Fibroblast of gingiva (primary cell): ENCODE measurements around the gene PDE4D.
A peak's percentile ranks its signal among the peaks of the same experiment; 100 is the strongest.
"Not testable (repeated sequence)": the region's sequence is repeated elsewhere in the genome, so short reads cannot be mapped to it uniquely, and the experiment has no call there.

Experiments
- DNase-seq: peaks from one replicate; pipeline ENCODE4 v3.0.0-alpha.2; 2011; ENCODE audit warnings: low read depth

PDE4D gene

GRCh38 chr5:59583151-59583809 is 310.2 kb downstream of the PDE4D start:
- DNase-seq = no peak

- no peak for DNase-seq
Observed at GRCh38 chr5:59582746-59583145, 310.8 kb downstream of the PDE4D start.

- DNase-seq = no peak
Observed at GRCh38 chr5:59579824-59580167, 313.7 kb downstream of the PDE4D start.

- DNase-seq = no peak
Observed at GRCh38 chr5:59579101-59579823, 314.3 kb downstream of the PDE4D start.

- DNase-seq = no peak
Observed at GRCh38 chr5:59577485-59577884, 316.0 kb downstream of the PDE4D start.

GRCh38 chr5:59575648-59576445 is 317.7 kb downstream of the PDE4D start:
- DNase-seq = no peak

GRCh38 chr5:59573509-59573908 is 320.0 kb downstream of the PDE4D start:
- not testable (repeated sequence) for DNase-seq

GRCh38 chr5:59571067-59571466 is 322.5 kb downstream of the PDE4D start:
- DNase-seq = no peak

- DNase-seq = no peak
Observed at GRCh38 chr5:59569608-59570334, 323.8 kb downstream of the PDE4D start.

- DNase-seq = no peak
Observed at GRCh38 chr5:59569158-59569557, 324.4 kb downstream of the PDE4D start.

GRCh38 chr5:59568161-59568560 is 325.4 kb downstream of the PDE4D start:
- DNase-seq = no peak

GRCh38 chr5:59565551-59565950 is 328.0 kb downstream of the PDE4D start:
- DNase-seq = no peak

- DNase-seq = no peak
Observed at GRCh38 chr5:59564895-59565294, 328.6 kb downstream of the PDE4D start.

- peak; percentile 81 for DNase-seq
Observed at GRCh38 chr5:59562756-59563389, 330.7 kb downstream of the PDE4D start.

- no peak for DNase-seq
Observed at GRCh38 chr5:59560553-59560952, 333.0 kb downstream of the PDE4D start.

- peak; percentile 96 for DNase-seq
Observed at GRCh38 chr5:59559847-59560246, 333.7 kb downstream of the PDE4D start.

GRCh38 chr5:59559323-59559722 is 334.2 kb downstream of the PDE4D start:
- peak; percentile 35 for DNase-seq

- DNase-seq = no peak
Observed at GRCh38 chr5:59558501-59558900, 335.0 kb downstream of the PDE4D start.

GRCh38 chr5:59557572-59557971 is 336.0 kb downstream of the PDE4D start:
- DNase-seq = peak; percentile 19

GRCh38 chr5:59555596-59555995 is 337.9 kb downstream of the PDE4D start:
- no peak for DNase-seq

GRCh38 chr5:59554501-59554900 is 339.0 kb downstream of the PDE4D start:
- DNase-seq = no peak

- no peak for DNase-seq
Observed at GRCh38 chr5:59553992-59554391, 339.5 kb downstream of the PDE4D start.
